B cell (primary cell): Measurements from ENCODE around the gene CFAP77.

Experiments
- CTCF ChIP-seq: fragments of 200-600 bp; IDR thresholded peaks from one replicate; pipeline ENCODE4 v1.8.0; 2022; ENCODE audit warnings: antibody characterized with exemption, mild to moderate bottlenecking
- EZH2 ChIP-seq: IDR thresholded peaks from 2 replicates; pipeline ENCODE4 v1.6.1; 2012; ENCODE audit warnings: borderline replicate concordance, low read depth, mild to moderate bottlenecking, moderate library complexity, low read length; ENCODE audit not compliant: insufficient read depth, poor library complexity, severe bottlenecking

DNA sequence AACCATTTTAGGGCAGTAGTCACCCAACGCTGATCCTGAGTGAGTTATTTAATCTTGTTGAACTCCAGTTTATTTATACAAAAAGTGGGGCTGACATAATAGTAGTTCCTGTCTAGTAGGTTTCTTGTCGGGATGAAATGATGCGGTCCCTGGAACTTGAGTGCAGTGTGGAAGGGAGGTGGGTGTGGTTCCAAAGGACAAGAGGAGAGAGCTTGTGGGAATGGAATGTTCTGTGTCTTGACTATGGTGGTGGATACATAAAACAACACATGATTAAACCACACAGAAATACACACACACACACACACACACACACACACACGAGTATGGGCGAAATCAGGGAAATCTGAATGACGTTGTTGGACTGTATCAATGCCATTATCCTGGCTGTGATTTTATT lies 106.3 kb downstream of the CFAP77 start:
- TF ChIP-seq CTCF = no peak
- no peak for TF ChIP-seq EZH2
